Activated CD4-positive, alpha-beta T cell treated with anti-CD3 and anti-CD28 coated beads, Interleukin-2, amount 50 U/mL, for 16 hours (primary cell): ENCODE measurements around the gene EMILIN3.

Experiments
- DNase-seq: peaks from one replicate; pipeline ENCODE4 v3.0.0-alpha.2; 2020

EMILIN3 gene, protein sequence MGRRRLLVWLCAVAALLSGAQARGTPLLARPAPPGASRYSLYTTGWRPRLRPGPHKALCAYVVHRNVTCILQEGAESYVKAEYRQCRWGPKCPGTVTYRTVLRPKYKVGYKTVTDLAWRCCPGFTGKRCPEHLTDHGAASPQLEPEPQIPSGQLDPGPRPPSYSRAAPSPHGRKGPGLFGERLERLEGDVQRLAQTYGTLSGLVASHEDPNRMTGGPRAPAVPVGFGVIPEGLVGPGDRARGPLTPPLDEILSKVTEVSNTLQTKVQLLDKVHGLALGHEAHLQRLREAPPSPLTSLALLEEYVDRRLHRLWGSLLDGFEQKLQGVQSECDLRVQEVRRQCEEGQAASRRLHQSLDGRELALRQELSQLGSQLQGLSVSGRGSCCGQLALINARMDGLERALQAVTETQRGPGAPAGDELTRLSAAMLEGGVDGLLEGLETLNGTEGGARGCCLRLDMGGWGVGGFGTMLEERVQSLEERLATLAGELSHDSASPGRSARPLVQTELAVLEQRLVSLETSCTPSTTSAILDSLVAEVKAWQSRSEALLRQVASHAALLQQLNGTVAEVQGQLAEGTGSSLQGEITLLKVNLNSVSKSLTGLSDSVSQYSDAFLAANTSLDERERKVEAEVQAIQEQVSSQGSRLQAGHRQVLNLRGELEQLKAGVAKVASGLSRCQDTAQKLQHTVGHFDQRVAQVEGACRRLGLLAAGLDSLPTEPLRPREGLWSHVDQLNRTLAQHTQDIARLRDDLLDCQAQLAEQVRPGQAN

DNA sequence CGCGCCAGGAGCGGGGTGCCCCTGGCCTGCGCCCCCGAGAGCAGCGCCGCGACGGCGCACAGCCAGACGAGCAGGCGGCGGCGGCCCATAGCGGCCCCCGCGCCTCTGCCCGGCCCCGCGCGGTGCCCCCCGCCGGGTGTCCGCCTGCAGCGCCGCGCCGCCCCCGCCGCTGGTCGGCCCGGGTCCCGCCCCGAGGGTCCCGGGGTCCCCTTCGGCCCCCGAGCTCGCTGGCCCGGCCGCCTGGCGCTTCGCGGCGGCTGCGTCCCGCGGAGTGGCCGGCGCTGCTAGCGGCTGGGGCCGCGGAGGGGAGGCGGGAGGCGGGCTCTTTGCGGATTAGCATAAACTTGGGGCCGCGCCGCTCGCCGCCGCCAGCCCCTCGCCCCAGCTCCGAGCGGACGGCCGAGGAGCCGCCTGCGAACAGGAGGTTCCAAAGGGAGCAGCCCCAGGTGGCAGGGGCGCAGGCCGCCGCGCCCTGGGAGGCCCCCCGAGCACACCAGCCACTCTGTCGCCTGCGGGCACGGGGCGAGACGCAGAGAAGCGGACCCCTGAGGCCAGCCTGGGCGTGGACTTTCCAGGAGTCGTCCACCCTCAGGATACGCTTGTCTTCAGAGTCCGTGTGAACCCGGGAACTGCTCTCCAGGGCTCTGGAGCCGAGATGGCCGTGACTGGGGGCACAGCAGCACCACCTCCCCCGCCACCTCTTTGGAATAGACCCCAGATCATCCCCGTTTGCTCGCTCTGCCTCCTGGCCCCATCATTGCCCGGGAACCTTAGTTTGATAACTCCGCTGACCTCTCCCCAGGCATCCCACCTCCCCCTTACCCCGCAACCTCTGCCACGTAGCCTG lies at the start of gene EMILIN3:
TSS of gene EMILIN3 (minus strand) at position 273 of the 847 bp plus-strand sequence. CDS start at position 89, 184 bp downstream.
- DNase-seq, result no peak

DNA sequence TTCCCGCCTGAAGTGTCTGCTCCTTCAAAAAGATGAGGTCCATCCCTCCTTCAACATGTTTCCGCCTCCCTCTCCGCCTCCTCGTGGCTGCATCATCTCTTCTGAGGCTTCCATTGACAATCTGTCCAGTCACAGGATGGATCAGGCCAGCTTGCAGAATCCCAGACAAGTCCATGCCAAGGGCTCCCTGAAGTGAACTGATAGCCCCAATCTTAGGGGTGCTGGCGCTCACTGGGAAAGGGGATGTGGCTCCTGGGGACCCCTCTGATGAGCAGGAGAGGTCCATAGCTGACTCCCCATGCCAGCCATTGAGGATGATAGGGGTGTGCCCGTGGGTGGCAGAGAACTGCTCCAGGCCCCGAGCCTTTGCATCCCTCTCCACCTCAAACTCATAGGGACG lies 48.6 kb upstream of the EMILIN3 start:
- DNase-seq, result no peak

DNA sequence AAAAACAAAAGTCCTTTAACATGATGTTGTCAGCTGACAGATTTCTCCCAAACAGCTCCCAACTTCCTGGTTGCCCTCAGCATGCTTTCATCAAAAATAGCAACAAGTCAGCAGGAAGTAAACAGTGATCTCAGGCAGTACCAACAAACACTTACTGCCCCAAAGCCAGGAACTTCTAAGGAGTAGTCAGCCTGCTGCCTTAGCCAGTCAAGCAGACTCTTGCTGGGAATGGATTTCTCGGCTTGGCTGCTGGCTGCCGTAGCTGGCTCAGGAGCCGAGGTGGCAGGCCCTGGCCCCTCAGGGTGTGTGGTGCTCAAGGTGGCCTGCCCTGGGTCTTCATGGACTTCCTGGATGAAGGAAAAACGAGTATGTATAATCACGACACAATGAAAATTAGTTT lies 46.6 kb upstream of the EMILIN3 start:
- no peak for DNase-seq

DNA sequence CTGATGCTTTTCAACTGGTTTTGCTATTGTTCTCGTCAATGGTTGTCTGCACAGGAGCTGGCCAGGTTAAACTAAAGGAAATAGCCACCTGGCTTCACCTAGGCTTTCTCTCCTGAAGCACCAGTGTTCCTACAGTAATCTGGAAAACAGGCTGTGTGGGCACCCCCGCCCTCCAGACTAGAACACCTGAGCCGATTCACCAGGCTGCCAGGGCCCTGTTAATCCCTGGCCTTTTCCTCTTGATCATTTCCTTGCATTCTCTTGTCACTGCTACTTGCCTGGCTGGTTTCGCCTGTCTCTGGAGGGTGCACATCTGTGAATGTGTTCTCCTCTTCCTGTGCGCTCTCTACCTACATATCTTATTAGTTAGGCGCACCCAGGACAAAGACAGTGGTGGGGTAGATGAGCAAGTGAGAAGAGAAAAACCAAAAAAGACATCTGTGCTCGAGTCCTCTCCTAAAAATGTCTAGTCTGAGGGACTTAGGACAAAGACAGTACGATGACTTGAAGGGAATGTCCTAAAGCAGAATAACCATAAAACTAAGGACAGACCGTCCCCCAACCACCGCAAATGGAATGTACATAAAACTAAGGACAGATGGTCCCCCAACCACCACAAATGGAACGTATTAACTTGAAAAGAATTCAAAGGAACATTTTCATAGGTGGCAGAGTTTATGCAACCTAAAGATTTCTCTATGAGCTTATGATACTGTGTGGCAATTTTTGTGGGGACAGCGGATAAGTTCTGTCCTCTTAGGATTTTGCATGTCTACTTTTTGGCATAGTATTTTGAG lies 45.9 kb upstream of the EMILIN3 start:
- DNase-seq, result no peak

DNA sequence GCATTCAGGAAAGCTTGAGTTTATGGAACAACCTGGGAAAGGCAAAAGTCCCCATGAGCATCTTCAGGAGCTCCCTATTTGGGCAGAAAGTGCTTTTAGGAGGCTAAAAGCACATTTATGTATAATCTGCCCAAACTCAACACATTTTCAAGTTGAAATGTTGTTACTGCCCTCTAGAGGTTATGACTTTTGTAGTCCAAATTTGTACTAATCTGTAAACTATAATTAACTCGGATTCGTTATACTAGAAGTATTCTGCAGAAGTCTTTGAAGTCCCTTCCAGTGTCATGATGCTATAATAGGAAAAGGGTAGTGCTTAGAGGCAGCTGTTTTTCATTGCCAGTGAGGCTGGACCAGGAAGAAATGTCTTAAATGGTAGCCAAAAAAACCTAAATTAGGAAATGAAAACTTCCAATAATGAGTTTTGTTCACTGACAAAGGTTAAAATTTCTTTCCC lies 44.8 kb upstream of the EMILIN3 start:
- peak; percentile 25 for DNase-seq

DNA sequence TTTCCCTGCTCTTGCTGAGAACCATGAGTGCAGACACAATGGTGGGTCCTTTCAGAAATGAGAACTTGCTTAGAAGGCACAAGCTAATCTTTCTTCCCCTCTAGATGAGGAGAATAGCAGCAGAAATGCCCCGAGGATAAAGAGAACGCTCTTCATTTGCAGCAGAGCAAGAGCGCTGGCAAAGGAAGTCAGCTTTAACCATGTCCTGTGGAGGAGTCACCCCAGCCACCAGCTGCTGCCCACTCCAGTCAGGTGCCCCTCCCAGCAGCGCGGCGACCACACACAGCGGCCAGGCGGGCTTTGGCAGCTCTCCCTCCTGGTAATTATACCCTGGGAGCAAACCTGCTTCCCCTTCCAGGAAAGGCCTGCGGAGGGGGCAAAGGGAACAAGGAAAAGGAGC lies 42.4 kb upstream of the EMILIN3 start:
- no peak for DNase-seq

DNA sequence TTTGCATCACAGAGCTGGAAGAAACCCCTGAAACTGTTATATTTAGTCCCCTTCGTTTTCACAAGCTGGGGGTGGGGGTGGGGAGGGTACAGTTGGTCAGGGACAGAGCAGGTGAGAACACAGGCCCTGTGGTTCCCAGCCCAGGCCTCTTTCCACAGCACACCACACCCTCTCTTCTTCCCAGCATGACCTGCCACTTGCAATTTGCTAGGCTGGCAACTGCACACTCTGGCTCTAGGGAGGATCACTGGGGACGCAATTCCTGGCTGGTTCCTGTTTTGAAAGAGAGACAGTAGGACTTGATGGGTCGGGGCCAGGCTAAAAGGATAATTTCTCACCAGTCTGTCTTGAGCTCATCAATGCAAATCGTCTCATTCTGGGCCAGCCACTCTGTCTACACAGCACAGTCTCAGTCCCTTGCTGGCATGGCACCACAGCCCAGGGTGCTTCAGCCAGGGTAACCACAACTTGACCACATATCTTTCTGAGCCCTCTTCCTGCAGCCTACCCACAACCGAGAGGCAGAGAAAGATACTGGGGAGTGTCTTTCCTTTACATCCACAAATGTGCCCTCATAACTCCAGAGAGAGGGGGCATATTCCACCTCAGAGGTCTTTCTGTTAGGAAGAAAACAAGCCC lies 41.7 kb upstream of the EMILIN3 start:
- peak; percentile 26 for DNase-seq

DNA sequence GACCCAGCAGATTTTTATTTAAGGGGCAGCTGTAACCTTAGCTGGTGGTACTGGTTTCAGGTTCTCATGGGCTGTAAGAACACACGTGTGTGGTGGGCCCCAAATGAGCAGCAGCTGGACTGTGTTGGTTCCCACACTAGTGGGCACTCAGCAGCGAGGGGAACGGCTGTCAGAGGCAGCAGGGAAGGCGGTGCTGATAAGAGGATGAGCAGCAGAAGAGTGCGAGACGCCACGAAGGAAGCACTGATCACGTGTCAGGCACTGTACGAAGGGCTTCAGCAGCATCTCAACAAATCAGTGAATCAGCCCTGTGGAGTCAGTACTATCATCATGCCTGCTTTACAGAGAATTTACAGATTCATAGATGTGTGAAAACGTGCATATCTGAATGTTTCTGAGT lies 41.0 kb upstream of the EMILIN3 start:
- DNase-seq, result no peak

DNA sequence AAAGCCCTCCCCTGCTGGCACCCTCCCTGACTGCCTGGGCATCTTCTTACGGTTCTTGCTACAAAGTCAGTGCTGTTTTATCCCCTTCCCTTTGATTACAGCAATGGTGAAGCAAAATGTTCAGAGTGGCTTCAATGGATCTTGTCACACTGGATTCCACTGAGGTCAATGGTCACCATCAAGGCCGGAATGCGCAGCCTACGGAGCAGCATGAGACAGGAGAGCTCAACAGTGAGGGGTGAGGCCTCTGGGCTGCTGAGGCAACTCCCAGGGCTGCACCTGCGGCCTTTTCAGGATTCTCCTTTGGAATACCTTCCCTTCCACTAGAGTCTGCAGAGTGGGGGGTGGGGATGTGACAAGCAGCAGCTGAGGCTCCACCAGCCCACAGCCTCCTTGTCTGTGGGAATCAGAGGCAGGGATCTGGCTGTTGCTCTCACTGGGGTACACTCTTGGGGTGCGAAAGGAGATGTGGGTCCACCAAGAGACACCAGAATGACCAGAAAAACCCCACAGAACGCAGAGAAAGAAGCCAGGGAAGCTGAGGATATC lies 40.4 kb upstream of the EMILIN3 start:
- no peak for DNase-seq

DNA sequence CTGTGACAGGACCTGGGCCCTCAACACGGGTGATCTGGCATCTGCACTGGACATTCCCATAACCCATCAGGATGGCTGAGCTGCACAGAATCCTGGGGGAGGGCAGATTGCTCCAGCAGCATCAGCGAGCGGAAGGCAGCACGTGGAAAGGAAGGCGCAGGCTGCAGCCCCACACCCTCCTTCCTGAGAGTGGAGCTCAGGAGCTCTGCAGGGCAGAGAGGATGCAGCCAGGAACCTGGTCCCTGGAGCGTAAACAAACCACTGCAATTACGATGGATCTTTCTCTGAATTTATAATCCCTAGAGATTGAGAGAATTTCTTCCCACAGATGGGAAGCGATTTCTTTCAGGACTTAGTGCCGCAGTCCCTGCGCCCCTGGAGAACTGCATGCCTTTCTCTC lies 39.7 kb upstream of the EMILIN3 start:
- no peak for DNase-seq

DNA sequence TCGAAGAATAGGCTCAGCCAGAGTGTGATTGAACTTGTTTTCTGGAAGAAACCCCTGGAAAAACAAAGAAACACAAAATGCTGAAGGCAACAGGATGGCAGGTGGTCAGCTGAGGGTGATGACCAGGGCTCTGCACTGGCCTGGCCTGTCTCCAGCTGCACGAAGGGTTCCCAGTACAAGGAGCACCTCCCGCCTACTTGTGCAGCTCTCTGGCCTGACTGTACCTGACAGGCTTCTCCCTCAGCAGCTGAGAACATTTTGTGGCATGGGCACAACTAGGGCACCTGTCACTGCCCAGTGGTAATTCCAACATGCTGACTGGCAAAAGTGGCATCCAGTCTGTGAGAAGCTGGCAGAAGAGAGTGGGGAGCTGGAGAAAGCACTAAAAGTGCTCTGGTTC lies 38.8 kb upstream of the EMILIN3 start:
- DNase-seq, result no peak

DNA sequence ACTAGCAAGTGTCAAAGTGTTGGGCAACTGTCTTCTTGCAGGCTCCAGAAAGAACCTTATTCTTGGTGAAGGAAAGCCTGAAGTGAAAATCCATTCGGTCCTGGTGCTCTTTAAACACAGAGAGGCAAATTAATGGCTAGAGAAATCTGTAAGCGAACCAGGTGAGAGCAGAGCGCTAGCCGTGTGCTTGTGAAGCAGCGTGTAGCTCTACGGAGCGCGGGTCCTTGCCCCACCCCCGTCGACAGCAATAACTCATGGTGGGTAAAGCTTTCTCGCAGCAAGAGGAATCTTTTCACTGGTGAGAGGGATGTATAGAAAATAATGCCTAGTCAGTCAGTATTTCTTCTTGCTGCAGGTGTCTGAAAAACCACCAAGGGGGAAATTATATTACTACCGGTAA lies 37.0 kb upstream of the EMILIN3 start:
- no peak for DNase-seq

DNA sequence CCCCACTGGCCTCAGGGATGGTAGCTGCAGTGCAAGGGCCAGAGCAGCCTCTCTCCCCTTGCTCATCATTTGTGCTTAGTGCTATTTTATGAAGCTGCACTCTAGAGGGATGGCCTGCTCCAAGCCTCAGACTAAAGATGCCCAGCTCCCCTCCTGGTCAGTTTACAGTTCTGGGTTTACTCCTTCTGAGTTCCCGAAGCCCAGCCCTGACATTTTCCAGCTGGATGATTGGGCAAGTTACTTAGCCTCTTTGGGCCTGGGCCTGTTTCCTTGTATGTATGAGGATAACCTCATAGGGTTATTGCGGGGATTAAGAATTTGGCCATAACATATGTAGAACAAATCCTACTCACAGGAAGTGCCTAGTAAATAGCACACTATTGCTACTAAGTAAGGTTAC lies 31.8 kb upstream of the EMILIN3 start:
- DNase-seq, result no peak

DNA sequence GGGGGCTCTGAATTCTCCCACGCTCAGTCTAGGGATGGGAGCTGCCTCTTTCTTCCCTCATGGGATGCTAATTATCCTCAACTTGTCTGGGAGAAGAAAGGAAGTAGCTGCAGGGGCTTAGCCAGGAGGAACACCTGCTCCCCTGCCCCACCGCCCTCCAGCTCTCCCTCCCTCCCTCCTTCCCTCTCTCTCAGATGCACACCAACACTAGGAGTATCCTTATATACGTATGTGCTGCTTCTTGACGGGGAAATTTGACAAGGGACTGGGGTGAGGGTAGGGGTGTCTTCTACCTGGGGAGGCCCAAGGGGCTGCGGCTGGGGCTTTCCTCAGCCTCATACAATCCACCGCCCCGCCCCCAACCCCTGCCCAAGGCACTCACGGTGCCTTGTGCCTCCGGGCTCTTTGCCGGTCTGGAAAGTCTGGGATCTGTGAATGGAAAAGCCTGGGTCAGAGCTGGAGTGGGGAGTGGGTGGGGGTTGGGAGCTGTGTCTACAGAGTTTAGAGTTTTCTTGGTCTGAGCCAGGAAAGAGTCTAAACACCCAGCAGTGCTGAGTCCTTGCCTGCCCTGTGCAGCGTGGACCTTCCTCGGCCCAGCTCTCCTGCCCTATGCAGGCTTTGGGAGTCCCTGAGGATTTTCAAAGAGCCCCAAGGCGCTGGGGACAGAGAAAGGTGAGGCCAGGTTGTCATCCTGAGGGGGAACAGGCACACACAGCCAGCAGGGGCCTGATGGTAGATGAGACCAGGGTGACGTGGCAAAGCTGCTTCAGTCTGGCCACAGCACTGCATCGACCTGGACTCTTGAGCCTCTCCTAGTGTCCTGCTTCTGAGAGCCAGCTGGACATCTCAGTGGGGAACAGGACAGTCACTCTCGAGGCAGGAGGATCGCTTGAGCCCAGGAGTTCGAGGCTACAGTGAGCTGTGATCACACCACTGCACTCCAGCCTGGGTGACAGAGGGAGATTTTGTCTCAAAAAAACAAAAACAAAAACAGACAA lies 29.3 kb upstream of the EMILIN3 start:
- DNase-seq, result no peak

DNA sequence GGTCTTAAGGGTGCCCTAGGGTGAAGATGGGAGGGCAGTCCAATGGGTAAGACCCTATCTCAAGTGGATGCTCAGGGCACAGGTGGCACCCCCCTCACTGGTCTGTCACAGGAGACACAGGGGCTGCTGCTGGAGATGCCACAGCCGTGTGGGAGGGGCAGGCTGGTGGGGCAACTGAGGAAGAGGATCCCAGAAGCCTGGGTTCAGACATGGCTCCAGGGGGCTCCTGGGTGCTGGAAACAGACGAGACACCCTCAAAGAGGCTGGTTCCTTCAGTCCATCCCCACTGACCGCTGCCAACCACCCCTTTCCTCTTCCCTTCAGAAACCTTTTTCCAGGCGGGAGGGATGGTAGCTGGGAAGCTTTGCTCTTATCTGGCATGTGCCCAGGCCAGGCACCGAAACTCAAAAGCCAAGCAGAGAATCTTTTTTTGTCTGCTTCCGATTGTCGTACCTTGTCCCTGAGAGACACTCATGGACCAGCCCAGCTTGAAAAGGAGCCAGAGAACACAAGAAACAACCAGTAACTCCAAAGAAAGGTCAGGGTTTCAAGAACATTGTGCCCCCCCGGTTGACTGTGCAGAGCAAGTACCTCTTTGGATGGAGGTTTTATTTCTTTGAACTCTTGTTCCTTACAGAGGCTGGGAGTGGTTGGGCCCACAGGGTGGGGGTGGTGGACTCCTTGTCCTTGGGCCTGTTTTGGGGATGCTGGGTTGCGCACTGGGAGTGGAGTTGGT lies 28.5 kb upstream of the EMILIN3 start:
- DNase-seq, result no peak

DNA sequence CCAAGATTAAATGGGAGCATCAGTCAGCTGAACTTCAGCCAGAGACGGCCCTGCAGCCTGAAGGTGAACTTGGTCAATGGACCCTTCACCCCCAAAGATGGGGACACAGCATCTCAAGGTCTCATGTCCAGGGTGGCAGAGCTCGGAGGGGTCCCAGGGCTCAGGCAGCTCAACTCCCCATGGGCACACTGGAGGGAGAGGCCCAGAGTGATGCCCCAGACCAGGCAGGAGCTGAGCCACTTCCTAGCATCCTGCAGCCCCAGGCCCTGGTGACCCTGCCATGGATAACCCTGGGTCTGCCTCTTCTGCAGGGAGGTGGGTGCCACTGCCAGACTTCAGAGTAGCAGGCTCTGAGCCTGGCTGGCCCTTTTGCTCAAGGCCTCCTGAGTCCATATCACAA lies 27.5 kb upstream of the EMILIN3 start:
- DNase-seq, result no peak

DNA sequence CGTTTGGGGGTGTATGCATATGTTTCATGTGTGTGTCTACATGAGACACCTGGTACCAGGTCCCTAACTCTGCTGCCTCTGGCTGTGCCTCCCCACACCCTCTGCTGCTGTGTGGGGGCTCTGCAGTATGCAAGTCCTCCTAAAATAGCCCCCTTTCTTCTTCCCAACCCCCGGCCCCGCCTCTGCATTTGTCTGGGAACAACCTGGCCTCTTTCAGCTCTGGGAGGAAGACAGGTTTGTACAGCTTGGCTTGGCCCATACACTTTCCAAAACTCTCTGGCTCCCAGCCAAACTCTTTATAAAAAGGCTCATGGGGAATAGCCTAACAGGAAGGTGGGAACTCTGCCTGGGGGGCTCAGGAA lies 27.1 kb upstream of the EMILIN3 start:
- no peak for DNase-seq

DNA sequence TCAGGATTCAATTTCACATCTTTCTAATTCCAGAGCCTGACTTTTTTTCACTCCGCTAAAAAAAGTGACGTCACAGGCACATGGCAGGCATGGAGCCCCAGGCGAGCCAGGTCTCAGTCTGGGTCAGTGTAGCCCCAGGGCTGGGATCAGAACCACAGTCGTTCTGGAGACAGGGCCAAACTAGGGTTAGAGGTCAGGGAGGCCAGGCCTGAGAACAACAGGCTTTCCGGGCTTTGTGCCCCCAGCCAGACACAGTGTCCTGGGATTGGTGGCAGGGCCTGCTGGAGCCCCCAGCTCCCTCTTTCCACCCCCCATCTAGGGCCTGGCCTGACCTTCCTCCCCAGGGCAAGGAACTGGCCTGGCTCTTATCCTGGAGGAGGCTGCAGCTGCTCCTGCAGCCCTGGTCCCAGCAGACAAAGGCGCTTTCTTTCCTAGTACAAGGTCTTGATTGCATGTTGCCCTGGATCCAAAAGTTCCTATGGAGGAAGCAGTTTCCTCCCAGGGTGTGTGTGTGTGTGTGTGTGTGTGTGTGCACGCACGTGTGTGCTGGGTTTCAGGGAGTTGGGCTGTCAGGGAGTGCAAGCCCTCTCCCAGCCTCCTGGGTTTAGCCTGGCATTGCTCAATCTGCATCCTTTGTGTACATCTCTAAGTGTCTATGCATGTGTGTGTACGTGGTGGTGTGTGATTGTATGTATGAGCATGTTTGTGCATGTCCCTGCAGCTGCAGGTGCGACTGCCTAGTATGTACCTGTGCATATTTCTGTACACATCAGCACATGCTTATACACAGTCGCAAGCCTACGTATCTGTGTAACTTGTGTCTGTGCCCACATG lies 26.5 kb upstream of the EMILIN3 start:
- no peak for DNase-seq

DNA sequence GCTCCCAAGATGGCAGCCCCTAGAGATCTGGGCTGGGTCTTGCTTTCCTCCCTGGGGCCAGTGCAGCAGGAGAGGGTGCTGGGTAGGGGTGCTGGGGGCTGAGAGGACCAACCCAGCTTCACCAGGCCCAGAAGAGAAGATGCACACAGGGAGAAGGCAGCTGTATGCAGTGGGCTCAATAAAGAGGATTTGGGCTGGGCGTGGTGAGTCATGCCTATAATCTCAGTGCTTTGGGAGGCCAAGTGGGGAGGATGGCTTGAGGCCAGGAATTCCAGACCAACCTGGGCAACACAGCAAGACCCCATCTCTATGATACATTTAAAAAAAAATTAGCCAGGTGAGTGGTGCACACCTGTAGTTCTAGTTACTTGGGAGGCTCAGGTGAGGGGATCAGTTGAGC lies 25.7 kb upstream of the EMILIN3 start:
- DNase-seq, result no peak
